Kidney epithelial cell (primary cell): ENCODE data around the gene DLG2. TPM values are rescaled to one million over a fixed set of nuclear protein-coding genes. Genes with fewer than 3 reads are reported as not detected.
"Not testable (repeated sequence)": the region's sequence is repeated elsewhere in the genome, so short reads cannot be mapped to it uniquely, and the experiment has no call there.

Source experiments
- DNase-seq: peaks from one replicate; pipeline ENCODE4 v3.0.0-alpha.2; 2010; ENCODE audit warnings: low read depth
- H3K27me3 ChIP-seq: 2 replicates; pipeline ENCODE4 v1.6.0; 2011; ENCODE audit warnings: low read length; ENCODE audit not compliant: control insufficient read depth, insufficient read depth
- H3K36me3 ChIP-seq: 2 replicates; pipeline ENCODE4 v1.5.1; 2011; ENCODE audit warnings: low read length; ENCODE audit not compliant: control insufficient read depth, insufficient read depth
- H3K4me3 ChIP-seq: 2 replicates; pipeline ENCODE4 v1.5.1; 2011; ENCODE audit warnings: low read depth, mild to moderate bottlenecking, control low read depth, low read length
- CTCF ChIP-seq: IDR thresholded peaks from 2 replicates; pipeline ENCODE4 v1.5.1; 2011; ENCODE audit warnings: mild to moderate bottlenecking, moderate library complexity, low read length, control low read depth, inconsistent platforms; ENCODE audit not compliant: insufficient read depth, poor library complexity, severe bottlenecking
- total RNA-seq: library from RNA; depleted of rRNA; stranded (reverse); fragments of >200 nt; gene quantifications from 2 replicates; pipeline ENCODE4 v1.2.3, GENCODE V29; 2015

The DLG2 gene
- total RNA-seq, 1 donor from 2014 or later: 0.75 TPM

GRCh38 chr11:84853841-84854497, 773.2 kb downstream of the DLG2 start:
- TF ChIP-seq CTCF: no peak
- DNase-seq: no peak
- Histone ChIP-seq H3K36me3 (no peaks in the 10 kb centered on the region), H3K4me3 (no peak overlapping the region), H3K27me3 (no peaks in the 10 kb centered on the region)

GRCh38 chr11:84847842-84848241, 779.3 kb downstream of the DLG2 start:
- TF ChIP-seq CTCF: no peak
- Histone ChIP-seq H3K4me3 (no peak overlapping the region), H3K36me3 (no peaks in the 10 kb centered on the region), H3K27me3 (no peaks in the 10 kb centered on the region)
- DNase-seq: no peak

GRCh38 chr11:84840201-84840600, 786.9 kb downstream of the DLG2 start:
- not testable (repeated sequence) for H3K36me3 ChIP-seq, H3K4me3 ChIP-seq, H3K27me3 ChIP-seq, DNase-seq

- TF ChIP-seq CTCF: no peak
- H3K4me3 ChIP-seq: no peak overlapping the region
- DNase-seq: no peak
- no peaks in the 10 kb centered on the region for H3K36me3 ChIP-seq
- H3K27me3 ChIP-seq: no peaks in the 10 kb centered on the region
Observed at GRCh38 chr11:84837402-84838069, 789.6 kb downstream of the DLG2 start.

- no peaks in the 10 kb centered on the region for H3K36me3 ChIP-seq
Observed at GRCh38 chr11:84836371-84836770, 790.8 kb downstream of the DLG2 start.

More at GRCh38 chr11:84836371-84836770, 790.8 kb downstream of the DLG2 start:
- no peaks in the 10 kb centered on the region for H3K27me3 ChIP-seq
- DNase-seq: no peak
- no peak for TF ChIP-seq CTCF
- H3K4me3 ChIP-seq: no peak overlapping the region
